ENCODE data around the gene ARAP1. TPM values are rescaled to one million over a fixed set of nuclear protein-coding genes. Genes with fewer than 3 reads are reported as not detected.

The ARAP1 gene
- polyA plus RNA-seq, 1 experiment = 52.4 TPM

DNA sequence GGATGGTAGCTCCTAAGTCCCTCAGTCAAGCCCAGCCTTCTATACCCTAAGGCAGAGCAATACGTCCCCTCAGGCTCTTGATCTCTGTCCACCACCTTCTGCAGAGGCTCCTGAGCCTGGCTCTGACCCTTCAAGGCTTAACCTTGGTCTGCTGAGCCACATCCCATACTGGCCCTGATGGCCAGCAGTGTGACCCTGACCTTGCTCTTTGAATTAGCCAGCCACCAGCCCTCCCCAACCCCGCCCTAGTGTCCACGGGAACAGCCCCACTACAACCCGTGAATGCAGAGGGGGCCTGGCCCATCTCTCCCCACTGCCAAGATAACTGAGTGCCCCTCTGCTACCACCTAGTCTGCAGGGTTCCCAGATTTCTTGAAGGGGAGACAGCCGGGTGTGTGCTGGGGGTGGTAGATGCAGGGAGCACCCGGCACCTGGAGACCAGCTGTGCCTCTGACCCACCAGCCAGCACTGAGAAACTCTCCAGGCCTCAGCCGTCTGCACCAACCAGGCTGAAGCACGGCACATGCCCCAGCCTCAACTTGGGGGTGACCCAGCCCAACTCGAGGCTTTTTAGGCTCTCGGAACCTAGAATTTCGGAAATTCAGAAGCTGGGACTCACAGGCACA is 6.2 kb downstream of the ARAP1 start:
- TF ChIP-seq, protein P1, sequence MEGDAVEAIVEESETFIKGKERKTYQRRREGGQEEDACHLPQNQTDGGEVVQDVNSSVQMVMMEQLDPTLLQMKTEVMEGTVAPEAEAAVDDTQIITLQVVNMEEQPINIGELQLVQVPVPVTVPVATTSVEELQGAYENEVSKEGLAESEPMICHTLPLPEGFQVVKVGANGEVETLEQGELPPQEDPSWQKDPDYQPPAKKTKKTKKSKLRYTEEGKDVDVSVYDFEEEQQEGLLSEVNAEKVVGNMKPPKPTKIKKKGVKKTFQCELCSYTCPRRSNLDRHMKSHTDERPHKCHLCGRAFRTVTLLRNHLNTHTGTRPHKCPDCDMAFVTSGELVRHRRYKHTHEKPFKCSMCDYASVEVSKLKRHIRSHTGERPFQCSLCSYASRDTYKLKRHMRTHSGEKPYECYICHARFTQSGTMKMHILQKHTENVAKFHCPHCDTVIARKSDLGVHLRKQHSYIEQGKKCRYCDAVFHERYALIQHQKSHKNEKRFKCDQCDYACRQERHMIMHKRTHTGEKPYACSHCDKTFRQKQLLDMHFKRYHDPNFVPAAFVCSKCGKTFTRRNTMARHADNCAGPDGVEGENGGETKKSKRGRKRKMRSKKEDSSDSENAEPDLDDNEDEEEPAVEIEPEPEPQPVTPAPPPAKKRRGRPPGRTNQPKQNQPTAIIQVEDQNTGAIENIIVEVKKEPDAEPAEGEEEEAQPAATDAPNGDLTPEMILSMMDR (IDR thresholded peaks at IDR 0.05; ENCODE audit: low read depth, low read length) = no peak

DNA sequence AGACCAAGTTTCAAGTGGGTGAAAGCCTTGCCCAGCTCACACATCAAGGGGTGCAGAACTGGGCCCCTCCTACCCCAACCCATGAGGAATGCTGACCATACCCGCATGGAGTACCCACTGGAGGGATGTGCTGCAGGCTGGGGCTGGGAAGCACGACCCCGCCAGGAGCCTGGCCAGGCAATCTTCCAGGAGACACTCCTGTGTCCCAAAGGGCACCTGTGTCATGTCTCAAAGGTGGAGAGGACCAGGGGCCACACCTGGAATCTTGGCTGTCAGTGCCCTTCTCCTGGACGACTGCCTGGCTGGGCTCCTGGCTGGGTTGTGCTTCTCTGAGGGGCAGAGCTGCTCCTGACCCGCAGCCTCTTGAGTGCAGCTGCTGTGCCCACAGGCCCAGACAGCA is 6.7 kb downstream of the ARAP1 start:
- H3K27ac ChIP-seq (ENCODE audit: low read depth, low read length) = no peak overlapping the region
- DNase-seq (ENCODE audit: low read depth, low spot score) = no peak
- no peak overlapping the region for H3K4me3 ChIP-seq (ENCODE audit: low read depth, low read length)
- TF ChIP-seq, protein P1 (IDR thresholded peaks at IDR 0.05; ENCODE audit: low read depth, low read length) = no peak
- ChIA-PET POLR2A (no interaction called here), CTCF (interaction anchor here (0.9 kb wide), 1 partner anchor 20 kb away, joined by 3 read pairs; no protein-coding TSS in a partner anchor)
- H3K27me3 ChIP-seq (ENCODE audit: control insufficient read depth, insufficient read depth, low read length) = no peaks in the 10 kb centered on the region
- no peaks in the 10 kb centered on the region for H3K9me3 ChIP-seq (ENCODE audit: control insufficient read depth, insufficient read depth, low read length)

More for the DNA sequence above, 6.2 kb downstream of the ARAP1 start:
- ChIA-PET CTCF (interaction anchor here (0.9 kb wide), 1 partner anchor 21 kb away, joined by 3 read pairs; no protein-coding TSS in a partner anchor), POLR2A (no interaction called here)
- Histone ChIP-seq H3K9me3 (ENCODE audit: control insufficient read depth, insufficient read depth, low read length) (no peaks in the 10 kb centered on the region), H3K4me3 (ENCODE audit: low read depth, low read length) (no peak overlapping the region), H3K27me3 (ENCODE audit: control insufficient read depth, insufficient read depth, low read length) (no peaks in the 10 kb centered on the region), H3K27ac (ENCODE audit: low read depth, low read length) (no peak overlapping the region)
- DNase-seq (ENCODE audit: low read depth, low spot score) = no peak

DNA sequence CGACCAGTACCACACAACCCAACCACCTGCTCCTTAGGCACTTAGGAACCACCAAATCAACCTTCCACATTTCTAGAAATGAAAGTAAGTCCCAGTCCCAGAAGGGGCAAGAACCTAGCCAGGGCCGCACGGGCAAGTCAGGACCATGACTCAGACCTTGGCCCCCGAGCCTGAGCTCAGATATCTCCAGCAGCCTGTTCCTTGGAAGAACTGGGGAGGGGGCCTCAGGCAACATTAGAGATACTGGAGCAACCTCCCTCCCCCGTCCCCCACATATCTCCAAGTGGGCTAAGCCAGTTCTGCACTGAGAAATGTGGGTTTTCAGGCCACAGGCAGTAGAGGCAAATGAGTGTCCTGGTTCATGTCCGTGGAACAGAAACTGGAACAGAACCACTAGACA is 7.7 kb downstream of the ARAP1 start:
- CTCF ChIA-PET = no interaction called here
- TF ChIP-seq, protein P1 (IDR thresholded peaks at IDR 0.05; ENCODE audit: low read depth, low read length) = no peak
- H3K27me3 ChIP-seq (ENCODE audit: control insufficient read depth, insufficient read depth, low read length) = no peaks in the 10 kb centered on the region

GRCh38 chr11:72743321-72744221 is 8.6 kb downstream of the ARAP1 start:
- CTCF ChIA-PET = no interaction called here
- no peak for DNase-seq (ENCODE audit: low read depth, low spot score)

More for the DNA sequence above, 7.7 kb downstream of the ARAP1 start:
- POLR2A ChIA-PET = no interaction called here
- H3K27ac ChIP-seq (ENCODE audit: low read depth, low read length) = no peak overlapping the region
- H3K9me3 ChIP-seq (ENCODE audit: control insufficient read depth, insufficient read depth, low read length) = no peaks in the 10 kb centered on the region
- no peak overlapping the region for H3K4me3 ChIP-seq (ENCODE audit: low read depth, low read length)
- no peak for DNase-seq (ENCODE audit: low read depth, low spot score)

More at GRCh38 chr11:72743321-72744221, 8.6 kb downstream of the ARAP1 start:
- TF ChIP-seq, protein P1 (IDR thresholded peaks at IDR 0.05; ENCODE audit: low read depth, low read length) = no peak
- POLR2A ChIA-PET = no interaction called here
- no peaks in the 10 kb centered on the region for H3K9me3 ChIP-seq (ENCODE audit: control insufficient read depth, insufficient read depth, low read length)
- no peak overlapping the region for H3K27ac ChIP-seq (ENCODE audit: low read depth, low read length)
- no peak overlapping the region for H3K4me3 ChIP-seq (ENCODE audit: low read depth, low read length)
- no peaks in the 10 kb centered on the region for H3K27me3 ChIP-seq (ENCODE audit: control insufficient read depth, insufficient read depth, low read length)

All from AG04450 (cell line).